NCI-H1417 (cell line): ENCODE results near the gene NFIA.

Experiments used
- DNase-seq, 3 experiments: peaks; one replicate each; lab custom pipeline; 2025; lab: John Stamatoyannopoulos, UW

NFIA gene

DNA sequence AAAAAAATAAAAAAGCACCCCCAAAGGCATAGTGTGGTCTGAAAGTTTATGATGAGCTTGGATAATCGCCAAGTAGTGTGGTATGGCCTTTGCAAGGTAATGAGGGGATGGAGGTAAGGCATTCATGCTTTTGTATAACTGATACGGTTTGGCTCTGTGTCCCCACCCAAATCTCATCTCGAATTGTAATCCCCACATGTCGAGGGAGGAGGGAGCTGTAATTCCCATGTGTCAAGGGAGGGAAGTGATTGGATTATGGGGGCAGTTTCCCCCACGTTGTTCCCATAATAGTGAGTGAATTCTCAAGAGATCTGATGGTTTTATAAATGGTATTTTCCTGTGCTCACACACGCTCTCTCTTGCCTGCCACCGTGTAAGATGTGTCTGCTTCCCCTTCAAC, 215.5 kb downstream of the NFIA start:
- DNase-seq, result no peak

DNA sequence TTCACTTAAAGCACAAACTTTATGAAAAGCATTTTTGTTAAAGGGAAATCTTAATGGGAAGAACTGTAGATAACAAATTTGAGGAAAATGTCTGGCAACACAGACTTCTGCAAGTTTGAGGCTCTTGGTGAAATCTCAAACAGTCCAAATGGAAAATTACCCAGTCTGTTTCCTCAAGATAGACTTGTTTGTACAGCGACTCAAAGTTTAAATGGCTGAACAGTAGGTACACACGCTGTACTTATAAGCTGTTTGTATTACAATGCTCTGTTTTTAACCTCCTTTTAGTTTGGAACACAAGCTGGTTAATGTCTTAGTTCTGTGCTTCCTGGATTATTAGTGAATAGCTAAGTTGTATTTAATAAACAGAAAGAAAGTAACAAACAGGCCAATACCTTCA, 217.1 kb downstream of the NFIA start:
- DNase-seq, result no peak

DNA sequence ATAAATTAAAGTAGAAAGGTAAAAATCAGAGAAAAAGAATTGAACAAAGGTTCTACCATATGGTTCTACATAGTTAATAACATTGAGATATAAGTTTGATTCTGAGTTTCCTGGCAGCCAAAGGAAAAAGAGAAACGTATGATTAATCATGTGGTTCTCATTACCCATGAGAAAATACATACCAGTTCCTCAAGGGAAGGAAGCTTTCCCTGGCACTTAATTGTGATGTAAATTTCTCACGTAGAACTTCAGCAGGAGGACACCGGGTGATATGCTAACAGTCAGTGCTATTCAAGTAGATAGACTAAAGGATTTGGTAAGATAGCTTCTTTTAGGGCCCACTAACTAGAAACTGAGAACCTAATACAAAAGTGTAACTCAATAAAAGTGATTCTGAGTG, 218.5 kb downstream of the NFIA start:
- DNase-seq, result no peak

DNA sequence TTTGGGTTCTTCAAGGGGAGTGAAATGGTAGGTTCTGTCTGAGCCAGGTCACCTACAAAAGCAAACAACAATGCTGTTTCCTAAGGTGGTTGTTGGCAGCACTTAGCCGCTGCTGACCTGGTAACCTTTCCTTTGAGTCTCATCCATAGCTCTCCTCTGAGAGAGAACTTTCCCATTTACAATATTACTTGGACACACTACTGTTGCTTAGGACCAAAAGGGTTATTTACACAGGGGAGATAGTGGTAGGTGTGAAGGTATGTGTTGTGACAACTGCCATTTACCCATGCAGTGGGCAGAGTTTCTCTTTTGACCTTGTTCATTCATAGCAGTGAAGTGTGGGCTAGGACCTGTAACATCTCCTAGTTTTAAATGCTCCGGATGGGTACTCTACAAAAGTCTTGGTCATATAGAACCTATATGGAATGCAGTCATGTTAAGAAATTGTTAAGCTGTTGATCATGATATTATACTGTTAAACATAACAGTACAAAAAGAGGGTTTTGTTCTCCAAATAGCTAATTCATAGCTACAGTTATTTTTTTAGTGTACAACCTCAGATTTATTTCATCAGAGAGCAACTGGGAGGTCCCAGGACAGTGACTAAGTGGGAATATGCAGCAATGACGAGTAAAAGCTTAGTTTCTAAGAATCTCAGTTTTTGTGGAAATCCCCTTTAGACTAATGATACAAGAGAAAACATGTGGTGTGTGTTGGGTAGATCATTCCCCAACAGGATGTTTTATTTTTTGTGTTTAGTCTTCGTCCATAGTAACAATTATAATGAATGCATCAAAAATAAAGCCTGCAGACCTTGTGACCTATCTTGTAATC, 219.7 kb downstream of the NFIA start:
- DNase-seq, result no peak

GRCh38 chr1:61307422-61308142, 225.2 kb downstream of the NFIA start:
- DNase-seq, result no peak

- DNase-seq, result no peak
Observed at GRCh38 chr1:61310057-61310456, 227.7 kb downstream of the NFIA start.

DNA sequence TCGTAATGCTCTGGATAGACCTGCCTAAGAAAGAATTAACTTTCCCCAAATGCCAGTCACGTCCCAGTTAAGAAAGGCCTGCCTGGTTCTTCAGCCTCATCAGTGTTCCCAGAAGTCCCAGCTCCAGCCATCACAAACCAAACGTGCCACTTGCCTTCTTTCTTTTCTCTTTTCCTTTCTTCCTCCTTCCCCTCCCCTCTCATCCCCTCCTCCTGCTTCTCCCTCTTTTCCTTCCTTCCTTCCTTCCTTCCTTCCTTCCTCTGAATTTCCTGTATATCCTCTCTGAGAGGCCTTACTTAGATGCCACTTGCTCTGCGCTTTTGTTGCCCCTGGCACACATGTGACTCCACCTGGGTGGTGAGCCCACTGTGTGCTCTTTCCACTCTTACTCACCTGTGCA, 228.2 kb downstream of the NFIA start:
- no peak for DNase-seq

GRCh38 chr1:61313906-61314422, 231.6 kb downstream of the NFIA start:
- no peak for DNase-seq

DNA sequence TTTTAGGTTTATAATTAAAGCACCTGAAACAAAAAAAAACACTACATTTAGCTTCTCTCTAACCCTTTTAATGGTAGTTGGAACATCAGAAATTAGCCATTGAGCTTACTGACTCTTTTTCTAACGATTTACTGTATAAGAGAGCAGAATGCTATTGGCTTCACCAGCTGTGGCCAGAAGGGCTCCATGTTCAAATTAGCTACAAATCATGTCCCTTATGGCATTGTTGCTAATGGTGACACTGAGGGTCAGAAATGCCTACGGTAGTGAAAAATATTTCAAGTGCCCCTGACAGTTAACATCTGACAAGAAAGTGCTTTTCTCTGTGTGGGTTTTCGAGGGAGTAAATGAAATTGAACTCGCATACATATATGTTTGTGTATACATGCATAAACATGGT, 232.7 kb downstream of the NFIA start:
- DNase-seq, result no peak

- no peak for DNase-seq
Observed at GRCh38 chr1:61316493-61316892, 234.1 kb downstream of the NFIA start.

GRCh38 chr1:61318319-61319125, 236.2 kb downstream of the NFIA start:
- DNase-seq, result no peak

DNA sequence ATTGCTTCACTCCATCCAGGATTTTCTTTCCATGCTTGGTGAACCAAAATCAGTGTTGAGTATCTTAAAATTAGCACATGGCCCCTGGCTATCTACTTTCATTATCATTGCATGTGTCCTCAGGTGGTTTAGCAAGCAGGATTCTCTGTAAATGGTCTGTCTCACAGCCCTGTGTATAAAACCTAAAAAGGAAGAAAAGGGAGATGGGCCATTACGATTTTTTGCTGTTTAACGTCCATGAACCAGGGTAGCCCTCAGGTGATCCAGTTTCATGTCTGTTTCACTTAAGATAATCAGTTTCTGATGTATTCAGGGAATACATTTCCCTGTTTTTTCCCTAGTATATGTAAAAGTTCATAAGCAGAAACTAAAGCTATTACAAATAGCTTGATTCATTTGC, 238.2 kb downstream of the NFIA start:
- no peak for DNase-seq

DNA sequence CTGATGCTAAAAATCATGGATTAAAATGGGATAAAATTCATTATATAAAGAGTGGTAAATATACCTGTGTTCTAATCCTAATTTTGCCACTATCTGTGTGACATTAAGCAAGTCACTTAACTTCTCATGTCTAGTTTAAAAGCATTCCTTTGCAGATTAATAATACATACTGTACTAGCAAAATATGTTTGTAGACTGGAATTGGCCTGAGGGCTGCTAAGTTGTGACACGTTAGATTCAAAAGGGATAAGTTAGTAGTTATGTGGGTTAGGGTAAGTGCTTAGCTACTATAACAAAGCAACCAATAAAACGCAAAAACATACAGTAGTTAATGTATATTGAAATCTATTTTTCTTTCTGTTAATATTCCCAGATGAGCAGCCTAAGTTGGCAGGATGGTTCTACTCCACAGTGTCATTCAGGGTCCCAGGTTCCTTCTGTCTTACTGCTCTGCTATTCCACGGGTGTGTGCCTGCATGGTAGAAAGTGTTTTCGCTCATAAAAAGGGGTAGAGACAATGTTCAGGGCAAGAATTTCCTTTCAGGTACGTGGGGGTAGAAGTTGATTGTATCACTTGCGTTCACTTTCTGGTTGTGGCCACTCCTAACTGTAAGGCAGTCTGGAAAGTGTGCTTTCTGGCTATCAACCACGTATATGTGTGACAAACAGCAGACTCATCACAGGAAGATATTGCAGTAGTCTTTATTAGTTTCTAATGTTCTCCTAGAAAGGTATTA, 239.8 kb downstream of the NFIA start:
- DNase-seq, result no peak

DNA sequence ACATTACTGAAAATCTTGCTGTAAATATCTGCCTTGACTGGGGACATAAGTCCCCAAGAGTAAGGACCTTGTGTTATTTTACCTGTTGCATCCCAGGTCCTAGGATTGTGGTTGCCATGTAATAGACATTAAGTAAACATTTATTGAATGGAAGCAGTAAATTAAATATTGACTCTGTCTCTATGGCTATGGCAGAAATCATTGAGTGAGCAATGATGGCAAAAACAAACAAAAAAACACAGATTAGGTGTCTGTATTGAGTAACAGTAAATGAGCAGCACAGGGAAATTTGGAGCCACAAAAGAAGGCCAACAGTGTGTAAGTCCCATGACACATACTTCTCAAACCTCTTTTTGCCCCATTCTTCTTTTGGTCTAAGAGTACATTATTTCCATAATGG, 240.4 kb downstream of the NFIA start:
- peak in 2 of 3 experiments; percentile 29 to 78 for DNase-seq

GRCh38 chr1:61323681-61324328, 241.4 kb downstream of the NFIA start:
- DNase-seq, result peak in 1 of 3 experiments; percentile 26

DNA sequence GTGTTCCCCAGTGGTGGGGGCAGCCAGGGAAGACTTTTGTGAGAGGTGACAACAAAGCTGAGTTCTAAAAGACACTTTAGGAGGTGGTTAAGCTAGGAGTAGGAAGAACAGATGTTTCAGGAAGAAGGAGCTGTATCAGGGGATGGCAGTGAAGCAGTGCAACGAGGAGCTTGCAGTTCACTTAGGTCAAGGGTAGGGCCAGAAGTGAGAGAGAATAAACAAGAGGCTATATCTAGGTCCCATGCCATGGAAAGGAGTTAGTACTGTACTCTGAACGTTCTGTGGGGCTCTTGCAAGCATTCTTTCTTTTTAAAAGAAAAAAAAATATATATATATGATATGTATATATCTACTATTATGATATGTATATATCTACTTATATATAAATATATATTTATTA, 244.4 kb downstream of the NFIA start:
- DNase-seq, result no peak

- no peak for DNase-seq
Observed at GRCh38 chr1:61327436-61327835, 245.1 kb downstream of the NFIA start.

DNA sequence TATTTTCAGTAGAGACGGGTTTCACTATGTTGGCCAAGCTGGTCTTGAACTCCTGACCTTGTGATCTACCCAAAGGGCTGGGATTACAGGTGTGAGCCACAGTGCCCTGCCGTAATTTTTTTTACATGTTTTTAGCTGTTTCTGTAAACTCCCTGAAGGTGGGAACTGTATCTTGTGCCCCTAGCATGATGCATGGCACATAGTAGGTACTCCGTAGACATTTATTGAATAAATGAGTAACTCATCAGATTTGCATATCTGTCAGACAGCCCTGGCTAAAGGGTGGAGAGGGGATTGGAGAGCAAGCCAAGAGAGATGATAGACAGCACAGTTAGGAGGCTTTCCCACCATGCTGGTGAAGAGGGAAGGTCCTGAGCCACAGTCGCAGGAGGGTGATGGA, 247.2 kb downstream of the NFIA start:
- no peak for DNase-seq

- no peak for DNase-seq
Observed at GRCh38 chr1:61330018-61330417, 247.7 kb downstream of the NFIA start.

DNA sequence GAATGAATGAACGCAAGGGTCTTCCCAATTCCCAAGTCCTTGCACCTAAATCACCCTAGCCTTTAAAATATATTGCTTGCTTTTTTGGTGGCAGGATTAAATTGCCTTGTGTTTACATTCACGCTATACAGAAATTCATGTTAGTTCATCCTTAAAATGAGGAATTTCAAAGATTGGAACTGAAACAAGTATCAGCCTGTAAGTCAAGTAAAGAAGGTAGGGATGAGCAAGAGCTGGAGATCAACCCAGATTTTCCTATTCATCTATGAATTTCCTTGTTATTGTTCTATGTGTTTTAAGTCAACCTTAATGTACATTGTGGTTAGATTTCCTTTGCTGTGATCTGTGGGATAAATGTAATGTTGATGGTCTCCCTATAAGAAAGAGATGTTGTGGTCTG, 248.2 kb downstream of the NFIA start:
- DNase-seq, result no peak

- no peak for DNase-seq
Observed at GRCh38 chr1:61332196-61332753, 249.9 kb downstream of the NFIA start.
